Stimulated activated CD8-positive, alpha-beta memory T cell treated with anti-CD3 and anti-CD28 coated beads, Interleukin-4, amount 100 ng/mL, for 1 hour (primary cell): ENCODE results near the gene TMPRSS15.

Source experiments
- DNase-seq, 2 donors: peaks; one replicate each; pipeline ENCODE4 v3.0.0-alpha.2; 2020; ENCODE audit warnings: low read depth in 2 of 2, low spot score in 1 of 2

The TMPRSS15 gene

DNA sequence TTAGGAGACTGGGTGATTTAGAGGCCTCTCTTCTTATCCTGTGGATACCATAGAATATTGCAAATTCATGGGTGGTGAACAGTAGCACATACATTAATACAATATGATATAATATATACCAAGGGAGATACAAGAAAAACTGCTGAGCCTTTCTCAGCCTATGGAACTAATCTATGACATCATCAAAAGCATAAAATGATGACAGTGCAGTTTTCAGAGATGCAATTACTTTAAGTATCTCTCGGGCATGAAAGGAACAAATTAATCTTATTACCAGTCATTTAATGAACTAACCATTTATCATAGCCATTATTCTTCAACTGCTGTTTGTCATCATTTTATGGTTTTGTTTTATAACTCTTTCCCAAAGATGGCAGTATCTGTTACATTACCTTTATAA is 155.4 kb downstream of the TMPRSS15 start:
- DNase-seq = no peak

GRCh38 chr21:18245464-18245967 is 158.1 kb downstream of the TMPRSS15 start:
- no peak for DNase-seq

DNA sequence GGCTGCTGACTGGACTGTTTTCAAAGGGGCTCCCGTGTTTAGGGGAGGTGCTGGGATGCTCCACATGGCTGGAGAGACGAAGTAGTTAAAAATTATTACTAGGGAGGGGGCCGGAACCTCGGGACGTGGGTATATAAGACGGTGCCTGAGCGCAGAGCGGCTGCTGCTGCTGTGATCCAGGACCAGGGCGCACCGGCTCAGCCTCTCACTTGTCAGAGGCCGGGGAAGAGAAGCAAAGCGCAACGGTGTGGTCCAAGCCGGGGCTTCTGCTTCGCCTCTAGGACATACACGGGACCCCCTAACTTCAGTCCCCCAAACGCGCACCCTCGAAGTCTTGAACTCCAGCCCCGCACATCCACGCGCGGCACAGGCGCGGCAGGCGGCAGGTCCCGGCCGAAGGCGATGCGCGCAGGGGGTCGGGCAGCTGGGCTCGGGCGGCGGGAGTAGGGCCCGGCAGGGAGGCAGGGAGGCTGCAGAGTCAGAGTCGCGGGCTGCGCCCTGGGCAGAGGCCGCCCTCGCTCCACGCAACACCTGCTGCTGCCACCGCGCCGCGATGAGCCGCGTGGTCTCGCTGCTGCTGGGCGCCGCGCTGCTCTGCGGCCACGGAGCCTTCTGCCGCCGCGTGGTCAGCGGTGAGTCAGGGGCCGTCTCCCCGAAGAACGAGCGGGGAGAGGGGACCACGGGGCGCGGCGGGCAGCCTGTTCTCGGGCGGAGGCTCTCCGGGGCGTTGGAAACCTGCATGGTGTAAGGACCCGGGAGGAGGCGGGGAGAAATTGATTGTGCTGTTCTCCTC is 158.7 kb downstream of the TMPRSS15 start, which contains the start of gene CHODL:
Gene CHODL, plus strand, starts transcription at position 163 of the 793 bp plus-strand sequence. Its CDS starts 391 bp downstream, at position 554.
- no peak for DNase-seq

DNA sequence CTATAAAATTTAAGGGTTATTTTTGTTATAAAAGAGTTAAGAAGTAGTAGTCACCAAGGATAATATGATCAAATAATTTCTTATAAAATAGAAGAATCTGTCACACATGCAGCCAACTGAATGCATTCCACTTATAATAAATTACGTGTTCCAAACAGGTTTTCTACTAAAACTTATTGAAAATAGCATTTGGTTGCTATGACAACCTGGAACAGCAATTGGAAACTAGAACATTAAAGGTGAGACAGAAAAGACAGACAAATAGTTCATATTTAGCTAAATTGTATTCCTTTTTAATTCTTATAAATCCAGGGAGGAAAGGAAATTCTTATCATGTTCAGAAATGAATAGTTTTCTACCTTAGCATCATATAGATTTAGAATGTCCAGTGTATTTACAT is 168.0 kb downstream of the TMPRSS15 start:
- no peak for DNase-seq

DNA sequence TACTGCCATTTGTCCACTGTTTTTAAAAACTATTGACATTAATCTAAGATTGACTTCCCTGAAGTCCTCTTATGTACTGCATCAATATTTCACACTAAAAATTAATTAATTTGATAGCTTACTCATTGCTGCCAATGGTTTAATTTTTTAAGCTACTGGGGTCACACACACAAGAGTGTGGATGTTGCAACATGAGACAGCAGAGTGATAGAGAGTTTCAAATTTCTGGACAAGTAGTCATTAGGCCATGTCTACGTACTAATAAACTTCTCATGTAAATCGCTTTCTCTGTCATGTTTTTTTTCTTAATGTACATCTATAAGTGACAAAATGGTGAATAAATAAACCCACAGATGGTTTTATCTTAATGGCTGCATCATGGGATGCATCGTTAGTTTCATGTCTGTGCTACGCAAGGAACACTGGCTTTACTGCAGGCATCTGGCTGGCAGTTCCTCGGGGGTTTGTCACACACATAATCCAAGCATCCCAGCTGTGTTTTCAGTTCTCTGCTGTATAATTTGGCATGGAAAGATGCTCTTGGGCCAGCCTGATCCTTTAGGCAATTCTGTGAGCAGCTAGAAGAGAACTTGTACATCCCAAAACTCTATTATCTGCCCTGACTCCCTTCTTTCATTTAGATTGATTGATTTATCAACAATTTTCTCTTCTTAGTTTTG is 175.4 kb downstream of the TMPRSS15 start:
- DNase-seq = no peak

- DNase-seq = no peak
Observed at GRCh38 chr21:18222346-18222745, 181.2 kb downstream of the TMPRSS15 start.

GRCh38 chr21:18220498-18220897 is 183.1 kb downstream of the TMPRSS15 start:
- no peak for DNase-seq
